HG02759 (cell line): ENCODE data around the gene GPRASP3.
A peak's percentile ranks its signal among the peaks of the same experiment; 100 is the strongest.
"Not testable (repeated sequence)": the region's sequence is repeated elsewhere in the genome, so short reads cannot be mapped to it uniquely, and the experiment has no call there.

Experiments
- ATAC-seq: cut with Tn5 transposase; IDR thresholded peaks from one replicate; pipeline ENCODE4 v1.9.1; 2021; ENCODE audit warnings: mild to moderate bottlenecking, moderate library complexity; ENCODE audit not compliant: unreplicated experiment

GPRASP3 gene, protein sequence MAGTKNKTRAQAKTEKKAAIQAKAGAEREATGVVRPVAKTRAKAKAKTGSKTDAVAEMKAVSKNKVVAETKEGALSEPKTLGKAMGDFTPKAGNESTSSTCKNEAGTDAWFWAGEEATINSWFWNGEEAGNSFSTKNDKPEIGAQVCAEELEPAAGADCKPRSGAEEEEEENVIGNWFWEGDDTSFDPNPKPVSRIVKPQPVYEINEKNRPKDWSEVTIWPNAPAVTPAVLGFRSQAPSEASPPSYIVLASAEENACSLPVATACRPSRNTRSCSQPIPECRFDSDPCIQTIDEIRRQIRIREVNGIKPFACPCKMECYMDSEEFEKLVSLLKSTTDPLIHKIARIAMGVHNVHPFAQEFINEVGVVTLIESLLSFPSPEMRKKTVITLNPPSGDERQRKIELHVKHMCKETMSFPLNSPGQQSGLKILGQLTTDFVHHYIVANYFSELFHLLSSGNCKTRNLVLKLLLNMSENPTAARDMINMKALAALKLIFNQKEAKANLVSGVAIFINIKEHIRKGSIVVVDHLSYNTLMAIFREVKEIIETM

DNA sequence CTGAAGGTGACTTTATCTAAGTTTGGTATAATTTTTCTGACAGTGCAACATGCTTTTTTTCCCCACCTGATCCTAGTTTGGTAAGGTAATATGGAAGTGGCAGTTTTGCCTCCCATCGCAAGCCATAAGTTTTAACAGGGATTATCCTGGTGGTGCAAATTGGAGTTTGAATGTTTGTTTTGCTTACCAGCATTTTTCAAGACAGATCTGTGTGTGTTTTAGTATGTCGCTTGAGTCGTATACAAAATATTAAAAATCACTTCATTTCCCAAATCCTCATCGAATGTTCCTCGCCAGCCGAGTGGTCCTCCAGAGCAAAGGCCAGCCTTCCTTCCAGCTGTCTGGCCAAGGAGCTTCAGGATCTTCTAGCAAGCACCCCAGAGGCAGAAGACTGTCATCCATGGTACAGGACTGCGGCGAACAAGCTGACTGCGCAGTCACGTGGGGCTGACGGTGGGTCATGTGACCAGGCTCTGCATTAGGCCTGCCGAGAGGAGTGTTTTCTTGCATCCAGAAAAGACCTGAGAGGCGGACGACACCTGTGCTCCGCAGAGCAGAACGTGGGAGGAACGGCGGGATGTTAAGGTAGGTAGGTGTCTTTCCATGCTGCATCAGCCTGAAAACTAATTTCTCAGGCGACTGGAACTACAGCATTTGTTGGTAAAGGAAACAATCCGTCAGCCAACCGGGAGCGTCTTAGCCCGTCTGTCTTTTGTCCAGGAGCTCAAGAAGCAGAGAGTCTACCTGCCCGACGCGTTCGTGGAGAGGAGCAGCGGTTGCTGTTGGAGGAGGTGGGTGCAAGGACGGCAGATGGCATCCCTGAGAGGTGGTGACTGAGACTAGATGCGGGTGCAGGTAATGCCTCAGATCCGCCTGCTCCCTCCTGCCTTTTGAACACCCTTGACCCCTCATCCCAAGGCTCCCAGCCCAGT is at the start of gene GPRASP3:
Gene GPRASP3 (plus strand): TSS at position 507 of the 932 bp plus-strand sequence. CDS start 28,253 bp downstream, outside the sequence.
- ATAC-seq: peak; percentile 99

DNA sequence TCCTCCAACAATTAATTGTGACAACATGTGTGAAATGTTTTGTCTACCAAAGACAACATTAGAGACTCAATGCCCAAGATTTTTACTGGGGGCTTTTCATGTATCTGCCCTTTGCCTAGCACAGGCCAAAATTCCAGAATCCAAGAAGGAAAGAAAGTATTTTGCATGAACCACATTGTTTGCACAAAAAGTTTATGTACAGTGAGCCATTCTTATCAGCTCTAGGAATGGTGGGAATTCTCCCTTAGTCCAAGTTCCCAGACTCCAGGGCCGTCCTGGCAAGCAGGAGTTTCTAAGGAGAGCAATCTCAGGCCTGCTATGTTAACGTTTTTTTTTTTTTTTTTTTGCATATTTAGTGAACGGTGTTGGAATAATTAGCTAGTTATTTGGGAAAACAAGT is 47.7 kb upstream of the GPRASP3 start:
- no peak for ATAC-seq

DNA sequence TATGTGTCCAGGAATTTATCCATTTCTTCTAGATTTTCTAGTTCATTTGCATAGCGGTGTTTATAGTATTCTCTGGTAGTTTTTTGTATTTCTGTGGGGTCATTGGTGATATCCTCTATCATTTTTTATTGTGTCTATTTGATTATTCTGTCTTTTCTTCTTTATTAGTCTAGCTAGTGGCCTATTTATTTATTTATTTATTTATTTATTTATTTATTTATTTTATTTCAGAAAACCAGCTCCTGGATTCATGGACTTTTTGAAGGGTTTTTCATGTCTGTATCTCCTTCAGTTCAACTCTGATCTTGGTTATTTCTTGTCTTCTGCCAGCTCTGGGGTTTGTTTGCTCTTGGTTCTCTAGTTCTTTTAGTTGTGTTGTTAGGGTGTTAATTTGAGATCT is 43.1 kb upstream of the GPRASP3 start:
- not testable (repeated sequence) for ATAC-seq

DNA sequence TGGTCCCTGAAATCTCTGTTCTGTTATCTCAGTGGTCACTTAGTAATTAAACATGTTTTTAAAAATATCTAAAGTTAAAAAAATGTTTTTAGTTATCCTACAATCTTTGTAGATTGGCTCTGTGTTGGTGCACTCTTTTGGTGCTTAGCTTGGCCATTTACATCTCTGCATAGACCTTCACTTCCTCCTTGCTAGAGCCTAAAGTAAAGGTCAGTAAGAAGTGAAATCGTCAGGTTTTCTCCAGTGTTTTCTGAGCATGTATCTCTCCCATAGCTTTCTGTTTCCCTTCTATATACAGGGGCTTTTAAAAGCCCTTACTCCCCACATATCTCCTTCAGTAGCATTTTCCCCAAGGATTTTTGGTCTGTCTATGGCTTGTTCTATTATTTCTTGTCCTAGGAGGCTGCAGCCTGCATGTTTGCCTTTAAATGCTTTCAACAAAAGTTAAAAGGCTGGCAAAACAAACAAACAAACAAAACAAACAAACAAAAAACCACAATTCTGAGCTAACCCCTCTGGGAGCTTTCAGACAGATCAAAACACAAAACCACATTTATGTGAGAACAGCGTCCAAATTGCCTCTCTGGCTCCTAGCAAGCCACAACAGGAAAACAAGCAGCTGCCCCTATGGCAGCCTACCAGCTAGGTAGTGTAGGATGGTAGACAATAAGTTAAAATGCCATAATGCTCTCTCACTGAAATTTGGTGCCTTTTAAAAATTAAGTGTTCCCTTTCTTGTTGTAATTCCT is 35.6 kb upstream of the GPRASP3 start:
- no peak for ATAC-seq

DNA sequence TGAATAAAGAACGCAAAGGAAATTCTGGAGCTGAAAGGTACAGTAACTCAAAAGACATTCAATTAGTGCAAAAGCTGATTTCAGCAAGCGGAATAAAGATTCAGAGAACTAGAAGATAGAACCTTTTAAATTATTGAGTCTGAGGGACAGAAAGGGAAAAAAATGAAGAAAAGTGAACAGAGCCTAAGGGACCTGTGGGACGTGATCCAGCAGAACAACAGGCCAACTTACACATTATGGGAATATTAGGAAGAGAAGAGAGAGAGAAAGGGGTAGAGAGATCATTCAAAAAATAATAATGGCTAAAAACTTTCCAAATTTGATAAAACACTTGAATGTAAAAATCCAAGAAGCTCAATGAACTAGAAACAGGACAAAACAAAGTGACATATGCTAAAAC is 25.8 kb upstream of the GPRASP3 start:
- no peak for ATAC-seq

DNA sequence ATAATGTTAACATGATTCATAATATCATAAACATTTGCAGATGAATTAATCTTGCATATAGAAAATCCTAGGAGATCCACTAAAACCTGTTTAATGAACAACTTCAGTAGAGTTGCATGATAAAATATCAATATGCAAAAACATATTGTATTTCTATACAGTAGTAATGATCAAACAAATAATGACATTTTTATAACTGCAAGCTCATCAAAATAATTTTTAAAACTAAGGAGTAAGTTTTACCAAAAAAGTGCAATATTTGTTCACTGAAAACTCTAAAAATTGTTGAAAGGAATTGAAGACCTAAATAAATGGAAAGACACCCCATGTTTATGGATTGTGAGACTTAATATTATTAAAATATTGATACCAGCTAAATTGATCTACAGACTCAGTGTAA is 24.2 kb upstream of the GPRASP3 start:
- ATAC-seq: no peak

DNA sequence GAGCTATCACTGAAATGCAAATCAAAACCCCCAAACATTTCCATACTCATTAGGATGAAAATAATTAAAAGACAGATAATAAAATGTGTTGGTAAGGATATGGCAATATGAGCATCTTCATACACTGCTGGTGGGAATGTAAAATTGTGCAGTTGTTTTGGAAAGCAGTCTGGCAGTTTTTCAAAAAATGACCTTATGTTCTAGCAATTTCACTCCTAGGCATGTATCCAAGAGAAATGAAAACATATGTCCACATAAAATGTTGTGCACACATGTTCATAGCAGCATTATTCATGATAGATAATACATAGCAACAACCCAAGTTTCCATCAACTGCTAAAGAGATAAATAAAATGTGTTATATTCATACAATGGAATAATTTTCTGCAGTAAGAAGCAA is 23.0 kb upstream of the GPRASP3 start:
- no peak for ATAC-seq

DNA sequence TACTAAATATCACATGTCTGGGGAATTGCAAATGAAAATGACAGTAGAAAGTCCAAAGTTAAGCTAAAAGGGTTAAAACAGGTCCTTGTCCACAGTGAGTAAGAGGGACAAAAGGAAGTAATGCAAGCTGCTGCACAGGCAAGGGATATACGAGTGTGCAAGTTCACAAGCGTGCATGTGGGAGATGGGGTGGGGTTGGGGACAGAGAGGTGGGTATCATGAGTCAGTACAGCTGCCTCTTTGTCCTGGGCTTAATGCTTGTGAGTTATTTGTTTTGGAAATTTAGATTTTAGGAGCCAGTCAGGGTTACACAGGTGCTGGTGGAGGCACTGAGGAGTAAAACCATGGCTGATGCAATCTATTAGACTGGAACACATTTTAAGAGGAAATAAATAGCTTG is 11.6 kb upstream of the GPRASP3 start:
- ATAC-seq: no peak

DNA sequence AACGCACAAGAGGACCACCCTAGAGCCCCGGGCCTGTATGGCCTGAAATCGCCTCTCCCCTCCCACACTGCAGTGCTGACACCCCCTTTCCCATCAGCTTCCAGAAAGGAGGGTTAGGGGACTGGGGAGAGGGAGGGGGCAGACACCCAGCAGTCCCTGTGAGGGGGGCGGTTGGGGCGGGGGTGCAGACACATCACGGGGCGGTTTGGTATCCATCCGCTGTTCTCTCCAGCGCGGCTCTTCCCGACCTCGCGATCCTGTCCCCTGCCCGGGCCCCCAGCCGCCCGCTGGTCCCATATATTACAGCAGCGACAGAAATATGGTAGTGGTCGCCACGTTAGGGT is 8.7 kb upstream of the GPRASP3 start:
- no peak for ATAC-seq

DNA sequence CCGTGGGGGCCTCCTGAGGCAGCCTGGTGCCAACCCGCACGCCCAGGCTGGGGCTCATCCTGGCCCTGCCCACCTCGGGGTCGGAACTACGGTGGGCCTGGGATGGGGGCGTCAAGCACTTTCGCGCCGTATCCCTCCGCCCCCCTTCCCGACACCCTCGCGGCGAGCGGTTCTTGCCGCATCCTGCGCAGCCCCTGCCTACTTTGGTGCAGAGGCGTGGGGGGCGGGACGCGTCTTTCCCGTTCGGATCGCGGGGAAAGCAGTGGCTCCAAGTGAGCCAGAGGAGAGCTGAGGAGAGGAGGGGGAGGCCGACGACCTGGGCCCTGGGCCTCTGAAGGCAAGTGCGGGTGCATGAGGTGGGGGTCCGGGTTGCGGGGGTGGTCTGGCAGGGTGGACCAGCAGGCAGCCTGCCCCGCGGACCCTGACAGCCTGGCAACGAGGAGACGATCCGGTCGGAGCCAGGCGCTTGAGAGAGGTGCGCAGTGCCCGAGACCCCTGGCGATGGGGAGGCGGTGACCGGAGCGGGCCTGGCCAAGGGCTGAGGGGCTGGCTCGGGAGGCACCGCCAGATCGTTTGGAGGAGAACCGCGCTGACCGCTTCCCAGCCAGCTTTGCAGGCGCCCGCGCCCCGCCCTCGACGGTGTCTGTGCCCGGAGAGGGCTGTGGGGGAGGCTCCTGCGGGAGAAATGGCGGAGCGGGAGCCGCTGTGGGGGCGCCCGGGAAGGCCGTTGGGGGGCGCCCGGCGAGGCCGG is 8.2 kb upstream of the GPRASP3 start, which contains the start of gene GPRASP2:
Gene GPRASP2 (plus strand): TSS at position 233 of the 751 bp plus-strand sequence. CDS start 2,422 bp downstream, outside the sequence.
- peak; percentile 58 for ATAC-seq

DNA sequence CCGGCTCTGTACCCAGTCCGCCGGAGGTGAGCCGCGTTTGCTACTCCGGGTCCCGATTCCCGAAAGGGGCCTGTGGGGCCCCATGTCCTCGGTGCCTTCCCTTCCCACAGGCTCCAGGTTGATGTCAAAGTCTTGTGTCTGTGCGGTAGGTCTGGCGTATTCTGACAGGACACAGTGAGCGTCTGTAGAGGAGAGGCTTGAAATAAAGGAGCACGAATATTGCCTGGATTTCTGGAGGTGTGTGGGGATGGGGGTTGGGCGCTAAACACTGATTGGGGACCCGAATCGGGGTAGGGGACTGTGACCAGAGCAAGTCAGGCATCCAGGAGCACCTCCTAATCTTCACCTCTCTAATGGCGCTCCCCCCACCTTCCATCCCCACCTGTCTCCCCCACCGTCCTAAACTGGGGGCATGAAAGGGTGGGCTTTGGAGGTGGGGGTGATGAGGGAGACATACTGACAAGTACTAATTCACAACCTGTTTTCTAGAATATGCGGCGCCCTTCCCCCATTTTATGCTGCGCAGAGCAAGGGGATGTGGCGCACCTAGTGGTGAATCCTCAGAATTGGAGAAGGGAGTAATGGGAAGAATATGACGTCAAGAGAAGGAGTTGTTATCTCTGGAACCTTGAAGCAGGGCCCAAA is 7.4 kb upstream of the GPRASP3 start:
- ATAC-seq: peak; percentile 46

DNA sequence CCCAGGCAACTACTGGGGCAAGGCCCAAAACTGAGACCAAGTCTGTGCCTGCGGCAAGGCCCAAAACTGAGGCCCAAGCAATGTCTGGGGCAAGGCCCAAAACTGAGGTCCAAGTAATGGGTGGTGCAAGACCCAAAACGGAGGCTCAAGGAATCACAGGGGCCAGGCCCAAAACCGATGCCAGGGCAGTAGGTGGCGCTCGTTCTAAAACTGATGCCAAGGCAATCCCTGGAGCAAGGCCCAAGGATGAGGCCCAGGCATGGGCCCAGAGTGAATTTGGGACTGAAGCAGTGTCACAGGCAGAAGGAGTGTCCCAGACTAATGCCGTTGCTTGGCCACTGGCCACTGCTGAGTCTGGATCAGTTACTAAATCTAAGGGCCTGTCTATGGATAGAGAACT is 5.5 kb upstream of the GPRASP3 start:
- ATAC-seq: no peak

DNA sequence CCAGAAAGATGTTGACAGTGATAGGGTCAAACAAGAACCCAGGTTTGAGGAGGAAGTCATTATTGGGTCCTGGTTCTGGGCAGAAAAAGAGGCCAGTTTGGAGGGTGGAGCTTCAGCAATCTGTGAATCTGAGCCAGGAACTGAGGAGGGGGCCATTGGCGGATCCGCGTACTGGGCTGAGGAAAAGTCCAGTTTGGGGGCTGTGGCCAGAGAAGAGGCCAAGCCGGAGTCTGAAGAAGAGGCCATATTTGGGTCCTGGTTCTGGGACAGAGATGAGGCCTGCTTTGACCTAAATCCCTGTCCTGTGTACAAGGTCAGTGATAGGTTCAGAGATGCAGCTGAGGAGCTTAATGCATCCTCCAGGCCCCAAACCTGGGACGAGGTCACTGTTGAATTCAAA is 4.6 kb upstream of the GPRASP3 start:
- ATAC-seq: no peak

DNA sequence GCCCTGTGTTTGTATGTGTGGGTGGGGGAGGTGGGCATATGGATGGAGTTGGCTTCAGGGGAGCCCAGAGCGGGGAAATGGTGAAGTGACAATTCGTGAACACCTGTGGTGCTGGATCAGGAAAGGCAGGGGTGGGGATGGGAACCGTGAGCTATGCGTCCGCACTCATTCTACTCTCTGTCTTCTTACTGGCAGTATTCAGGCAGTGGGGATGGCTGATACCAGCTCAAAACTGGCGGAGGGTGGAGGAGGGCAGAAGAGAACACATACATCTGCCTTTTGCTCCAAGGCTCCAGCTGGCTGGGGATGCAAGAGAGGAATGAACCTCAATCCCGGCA is 595 bp downstream of the GPRASP3 start:
- not testable (repeated sequence) for ATAC-seq

DNA sequence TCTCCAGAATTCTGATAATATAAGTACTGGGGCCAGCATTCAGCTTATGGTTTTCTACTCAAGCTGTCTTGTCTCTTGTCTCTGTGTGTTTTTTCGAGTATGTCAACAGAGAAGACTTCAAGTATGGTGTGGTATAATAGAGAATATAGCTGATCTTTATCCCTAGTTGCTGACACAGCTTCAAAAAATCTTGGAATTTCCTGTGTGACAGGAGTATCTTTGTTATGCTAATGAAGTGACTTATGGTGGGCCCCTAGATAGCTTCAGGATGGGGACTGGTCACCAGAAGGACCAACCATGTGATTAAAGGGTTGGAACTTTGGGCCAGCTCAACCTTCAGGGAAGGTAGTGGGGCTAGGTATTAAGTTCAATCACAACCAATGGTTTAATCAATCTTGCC is 2.9 kb downstream of the GPRASP3 start:
- no peak for ATAC-seq

DNA sequence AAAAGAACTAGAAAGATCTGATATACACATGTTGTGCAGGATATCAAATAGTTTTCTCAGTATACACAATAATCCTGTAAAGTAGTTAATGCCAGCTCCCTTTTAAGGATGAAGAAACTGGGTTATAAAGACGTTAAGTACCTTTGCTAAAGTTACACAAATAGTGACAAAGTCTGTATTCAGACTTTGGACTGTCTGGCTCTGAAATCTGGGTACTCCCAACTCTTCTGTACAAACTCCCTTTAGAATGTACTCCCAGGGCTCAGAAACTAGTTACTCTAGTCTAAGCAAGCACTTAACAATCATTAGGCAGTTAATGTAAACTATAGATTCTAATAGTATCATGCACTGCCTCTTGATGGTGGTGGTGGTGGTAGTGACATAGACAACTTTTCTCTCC is 7.2 kb downstream of the GPRASP3 start:
- no peak for ATAC-seq

DNA sequence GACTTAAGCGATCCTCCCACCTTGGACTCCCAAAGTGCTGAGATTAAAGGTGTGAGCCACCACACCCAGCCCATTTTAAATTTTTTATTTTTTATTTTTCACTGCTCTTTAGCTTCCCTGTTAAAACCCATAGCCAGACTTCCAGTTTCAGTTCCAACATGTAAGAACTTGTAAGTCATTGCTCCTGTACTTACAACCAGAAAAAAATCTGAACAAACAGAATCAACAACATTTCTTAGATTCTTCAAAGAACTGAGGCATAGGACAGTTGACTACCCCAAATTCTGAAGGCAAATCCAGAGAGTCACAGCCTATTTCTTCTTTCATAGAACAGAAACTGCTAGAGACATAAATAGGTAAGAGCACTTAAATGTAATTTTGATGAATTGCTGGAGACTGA is 8.1 kb downstream of the GPRASP3 start:
- no peak for ATAC-seq

DNA sequence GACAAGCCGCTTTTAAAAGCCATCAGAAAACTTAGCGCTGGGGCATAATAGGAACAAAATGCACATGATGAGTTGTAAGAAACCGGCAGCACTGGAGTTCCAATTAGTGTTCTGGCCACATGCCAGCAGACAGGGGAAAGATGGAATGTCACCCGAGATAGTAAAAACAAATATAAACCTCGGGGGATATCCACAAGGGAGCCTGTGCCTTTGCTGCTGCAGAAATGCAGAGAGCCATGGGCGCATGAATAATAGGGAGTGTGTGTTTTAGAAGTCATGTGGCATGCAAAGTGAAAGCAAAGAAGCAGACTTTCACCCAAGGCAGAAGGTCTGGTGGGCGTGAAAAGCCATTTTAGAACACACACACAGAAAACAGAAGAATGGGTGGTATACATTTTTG is 19.1 kb downstream of the GPRASP3 start:
- no peak for ATAC-seq

DNA sequence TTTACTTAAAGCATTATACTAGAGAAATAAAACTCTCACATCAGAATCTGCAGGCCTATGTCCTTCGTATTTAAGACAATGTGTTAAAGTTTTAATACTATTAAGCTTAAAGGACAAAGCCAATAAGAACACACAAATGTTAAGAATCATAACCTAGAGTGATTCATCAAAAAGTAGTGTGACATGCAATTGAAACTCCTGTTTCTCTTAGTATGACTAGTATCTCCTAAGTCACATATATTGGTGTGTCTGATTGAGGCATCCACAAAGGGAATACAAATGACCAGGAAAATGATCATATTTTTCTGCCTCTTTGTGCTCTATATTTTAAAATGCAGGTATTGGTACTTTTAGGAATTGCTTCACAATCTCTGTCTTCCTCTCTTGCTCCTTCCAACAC is 23.8 kb downstream of the GPRASP3 start:
- ATAC-seq: no peak

DNA sequence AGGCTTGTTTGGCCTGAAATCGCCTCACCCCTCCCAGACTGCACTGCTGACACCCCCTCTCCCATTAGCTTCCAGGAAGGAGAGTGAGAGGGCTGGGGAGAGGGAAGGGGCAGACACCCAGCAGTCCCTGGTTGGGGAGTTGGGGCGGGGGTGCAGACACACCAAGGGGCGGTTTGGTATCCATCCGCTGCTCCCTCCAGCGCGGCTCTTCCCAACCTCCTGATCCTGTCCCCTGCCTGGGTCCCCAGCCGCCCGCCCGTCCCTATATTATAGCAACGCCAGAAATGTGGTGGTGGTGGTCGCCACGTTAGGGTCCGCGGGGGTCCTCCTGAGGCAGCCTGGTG is 24.9 kb downstream of the GPRASP3 start:
- no peak for ATAC-seq
